ENCODE measurements around the gene KDF1.

KDF1 gene

DNA sequence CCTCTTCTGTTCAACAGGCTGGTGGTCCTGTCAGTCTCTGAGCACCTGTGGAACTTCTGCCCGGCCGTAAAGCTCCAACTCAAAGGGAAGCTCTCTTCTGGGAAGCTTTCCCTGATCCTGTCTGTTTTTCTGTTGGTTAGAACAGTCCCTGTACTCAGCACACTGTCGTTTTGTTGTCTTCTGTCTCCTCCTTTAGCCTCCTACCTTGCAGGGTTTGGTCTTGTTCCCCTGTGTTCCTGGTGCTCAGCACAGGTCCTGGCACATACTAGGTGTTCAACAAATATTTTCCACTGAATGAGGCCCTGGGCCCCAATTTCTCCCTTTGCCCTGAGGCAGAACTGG lies 328 bp upstream of the KDF1 start:
- Histone ChIP-seq H4K20me1 (ENCODE audit: low read depth, low read length) (no peaks in the 10 kb centered on the region), H3K27me3 (ENCODE audit: low read length) (peaks cover 3% of the 10 kb centered on the region; the same call in 1 of the 2 replicates), H3K9me3 (ENCODE audit: insufficient read depth, low read length) (no peaks in the 10 kb centered on the region), H3K9ac (ENCODE audit: low read length) (no peak overlapping the region), H3K36me3 (ENCODE audit: low read length) (no peaks in the 10 kb centered on the region), H3K4me3 (ENCODE audit: insufficient read depth, low read length, poor library complexity, severe bottlenecking) (no peak overlapping the region), H3K27ac (ENCODE audit: low read depth, low read length) (no peak overlapping the region), H3K9me2 (replicated peaks; ENCODE audit: insufficient read depth, low read length) (no peaks in the 10 kb centered on the region), H3K4me2 (ENCODE audit: low read depth, low read length, poor library complexity, severe bottlenecking) (peak overlapping the region; percentile 61), H3F3A (ENCODE audit: insufficient read depth) (peaks cover 14% of the 10 kb centered on the region; the same call in 1 of the 2 replicates), H3K79me2 (ENCODE audit: insufficient read depth, low read length) (no peaks in the 10 kb centered on the region), H2AFZ (ENCODE audit: low read depth, low read length, severe bottlenecking) (peak overlapping the region; percentile 83)
- TF ChIP-seq EZH2phosphoT487 (conservative IDR thresholded peaks at IDR 0.05; ENCODE audit: low read length), result no peak
- TF ChIP-seq, protein P1, sequence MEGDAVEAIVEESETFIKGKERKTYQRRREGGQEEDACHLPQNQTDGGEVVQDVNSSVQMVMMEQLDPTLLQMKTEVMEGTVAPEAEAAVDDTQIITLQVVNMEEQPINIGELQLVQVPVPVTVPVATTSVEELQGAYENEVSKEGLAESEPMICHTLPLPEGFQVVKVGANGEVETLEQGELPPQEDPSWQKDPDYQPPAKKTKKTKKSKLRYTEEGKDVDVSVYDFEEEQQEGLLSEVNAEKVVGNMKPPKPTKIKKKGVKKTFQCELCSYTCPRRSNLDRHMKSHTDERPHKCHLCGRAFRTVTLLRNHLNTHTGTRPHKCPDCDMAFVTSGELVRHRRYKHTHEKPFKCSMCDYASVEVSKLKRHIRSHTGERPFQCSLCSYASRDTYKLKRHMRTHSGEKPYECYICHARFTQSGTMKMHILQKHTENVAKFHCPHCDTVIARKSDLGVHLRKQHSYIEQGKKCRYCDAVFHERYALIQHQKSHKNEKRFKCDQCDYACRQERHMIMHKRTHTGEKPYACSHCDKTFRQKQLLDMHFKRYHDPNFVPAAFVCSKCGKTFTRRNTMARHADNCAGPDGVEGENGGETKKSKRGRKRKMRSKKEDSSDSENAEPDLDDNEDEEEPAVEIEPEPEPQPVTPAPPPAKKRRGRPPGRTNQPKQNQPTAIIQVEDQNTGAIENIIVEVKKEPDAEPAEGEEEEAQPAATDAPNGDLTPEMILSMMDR (IDR thresholded peaks at IDR 0.05; ENCODE audit: insufficient read depth, low read length, poor library complexity, severe bottlenecking), result no peak

DNA sequence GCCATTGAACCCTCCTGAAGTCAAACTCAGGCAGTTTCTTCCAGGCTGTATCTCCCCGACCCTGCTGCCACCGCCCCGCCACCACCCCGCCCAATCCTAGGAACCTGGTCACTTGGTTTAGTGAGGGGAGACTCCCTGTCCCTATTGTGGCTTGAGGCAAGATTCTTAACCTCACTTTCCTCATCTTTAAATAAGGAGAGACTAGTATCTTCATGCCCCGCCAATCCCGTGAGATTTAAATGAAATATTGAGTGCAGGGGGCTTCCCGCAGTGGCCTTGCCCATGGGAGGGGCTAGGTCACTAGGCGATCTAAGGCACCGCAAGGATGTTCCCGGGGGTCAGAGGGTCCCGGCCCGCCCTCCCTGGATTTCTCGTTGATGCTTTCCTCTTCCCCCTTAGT lies 998 bp downstream of the KDF1 start:
- TF ChIP-seq, protein P1 (IDR thresholded peaks at IDR 0.05; ENCODE audit: insufficient read depth, low read length, poor library complexity, severe bottlenecking), result no peak
- TF ChIP-seq EZH2phosphoT487 (conservative IDR thresholded peaks at IDR 0.05; ENCODE audit: low read length), result no peak
- H4K20me1 ChIP-seq (ENCODE audit: low read depth, low read length), result no peaks in the 10 kb centered on the region
- peak overlapping the region; percentile 61 for H3K4me2 ChIP-seq (ENCODE audit: low read depth, low read length, poor library complexity, severe bottlenecking)
- H3K36me3 ChIP-seq (ENCODE audit: low read length), result no peaks in the 10 kb centered on the region
- H3F3A ChIP-seq (ENCODE audit: insufficient read depth), result peaks cover 14% of the 10 kb centered on the region; the same call in 1 of the 2 replicates
- no peaks in the 10 kb centered on the region for H3K9me2 ChIP-seq (replicated peaks; ENCODE audit: insufficient read depth, low read length)
- no peak overlapping the region for H3K4me3 ChIP-seq (ENCODE audit: insufficient read depth, low read length, poor library complexity, severe bottlenecking)
- peaks cover 3% of the 10 kb centered on the region; the same call in 1 of the 2 replicates for H3K27me3 ChIP-seq (ENCODE audit: low read length)
- no peak overlapping the region for H3K27ac ChIP-seq (ENCODE audit: low read depth, low read length)
- H3K9me3 ChIP-seq (ENCODE audit: insufficient read depth, low read length), result no peaks in the 10 kb centered on the region
- no peaks in the 10 kb centered on the region for H3K79me2 ChIP-seq (ENCODE audit: insufficient read depth, low read length)
- H3K9ac ChIP-seq (ENCODE audit: low read length), result no peak overlapping the region
- H2AFZ ChIP-seq (ENCODE audit: low read depth, low read length, severe bottlenecking), result no peak overlapping the region

DNA sequence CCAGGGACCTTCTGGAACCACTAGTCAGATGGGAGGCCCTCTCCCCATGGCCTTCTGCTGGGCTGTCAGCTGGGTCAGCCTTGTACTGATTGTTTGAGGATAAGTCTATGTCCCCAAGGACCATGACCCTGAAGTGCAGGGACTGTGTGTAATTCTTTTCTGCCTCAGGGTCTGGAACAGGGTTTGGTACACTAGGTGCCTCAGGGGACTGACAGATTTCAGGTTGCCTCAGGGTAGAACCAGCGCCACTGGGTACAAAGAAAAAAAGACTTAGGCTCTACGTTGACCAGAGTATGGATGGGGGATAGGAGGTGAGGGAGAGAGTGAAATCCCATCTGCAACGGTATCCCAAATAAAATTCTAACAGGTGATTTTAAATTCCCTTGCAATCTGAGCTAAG lies 3.0 kb downstream of the KDF1 start:
- no peak for TF ChIP-seq EZH2phosphoT487 (conservative IDR thresholded peaks at IDR 0.05; ENCODE audit: low read length)
- Histone ChIP-seq H3K79me2 (ENCODE audit: insufficient read depth, low read length) (no peaks in the 10 kb centered on the region), H3K4me2 (ENCODE audit: low read depth, low read length, poor library complexity, severe bottlenecking) (no peak overlapping the region), H3K4me3 (ENCODE audit: insufficient read depth, low read length, poor library complexity, severe bottlenecking) (no peak overlapping the region), H3K9me2 (replicated peaks; ENCODE audit: insufficient read depth, low read length) (no peaks in the 10 kb centered on the region), H3K27me3 (ENCODE audit: low read length) (peaks cover 3% of the 10 kb centered on the region; the same call in 1 of the 2 replicates), H3K36me3 (ENCODE audit: low read length) (no peaks in the 10 kb centered on the region), H3K9ac (ENCODE audit: low read length) (no peak overlapping the region), H4K20me1 (ENCODE audit: low read depth, low read length) (no peaks in the 10 kb centered on the region), H2AFZ (ENCODE audit: low read depth, low read length, severe bottlenecking) (no peak overlapping the region), H3F3A (ENCODE audit: insufficient read depth) (peaks cover 14% of the 10 kb centered on the region; the same call in 1 of the 2 replicates), H3K27ac (ENCODE audit: low read depth, low read length) (no peak overlapping the region), H3K9me3 (ENCODE audit: insufficient read depth, low read length) (no peaks in the 10 kb centered on the region)

DNA sequence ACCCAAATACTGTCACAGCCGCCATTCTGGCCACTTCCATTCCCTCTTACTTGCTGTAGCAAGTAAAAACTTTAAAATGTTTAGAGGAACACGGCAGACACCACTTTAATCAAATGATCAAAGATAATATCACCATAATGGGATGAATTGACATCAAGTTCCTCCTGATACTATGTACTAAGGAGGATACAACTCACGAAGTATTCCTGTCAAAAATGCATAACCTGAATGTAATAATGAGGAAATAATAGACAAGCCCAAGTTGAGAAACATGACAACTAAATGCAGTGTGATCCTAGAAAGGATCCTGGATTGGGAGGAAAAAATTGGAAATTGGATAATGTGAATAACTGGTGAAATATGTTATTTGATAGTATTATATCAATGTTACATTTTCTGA lies 3.9 kb downstream of the KDF1 start:
- H3K4me2 ChIP-seq (ENCODE audit: low read depth, low read length, poor library complexity, severe bottlenecking), result no peak overlapping the region
- H3K27me3 ChIP-seq (ENCODE audit: low read length), result peaks cover 3% of the 10 kb centered on the region; the same call in 1 of the 2 replicates
- no peaks in the 10 kb centered on the region for H3K9me2 ChIP-seq (replicated peaks; ENCODE audit: insufficient read depth, low read length)
- H3K9me3 ChIP-seq (ENCODE audit: insufficient read depth, low read length), result no peaks in the 10 kb centered on the region
- H3K27ac ChIP-seq (ENCODE audit: low read depth, low read length), result no peak overlapping the region
- H4K20me1 ChIP-seq (ENCODE audit: low read depth, low read length), result no peaks in the 10 kb centered on the region
- no peak overlapping the region for H3K9ac ChIP-seq (ENCODE audit: low read length)
- no peaks in the 10 kb centered on the region for H3K36me3 ChIP-seq (ENCODE audit: low read length)
- no peak for TF ChIP-seq EZH2phosphoT487 (conservative IDR thresholded peaks at IDR 0.05; ENCODE audit: low read length)
- TF ChIP-seq, protein P1 (IDR thresholded peaks at IDR 0.05; ENCODE audit: insufficient read depth, low read length, poor library complexity, severe bottlenecking), result no peak
- H3K4me3 ChIP-seq (ENCODE audit: insufficient read depth, low read length, poor library complexity, severe bottlenecking), result no peak overlapping the region
- H3F3A ChIP-seq (ENCODE audit: insufficient read depth), result peaks cover 7% of the 10 kb centered on the region; the same call in 1 of the 2 replicates
- no peaks in the 10 kb centered on the region for H3K79me2 ChIP-seq (ENCODE audit: insufficient read depth, low read length)
- no peak overlapping the region for H2AFZ ChIP-seq (ENCODE audit: low read depth, low read length, severe bottlenecking)
